OCI-LY1 (cell line): ENCODE results near the gene FHIT.

Source experiments
- H2AFZ ChIP-seq: fragments of 200-600 bp; sonication (generic), shearing (Covaris generic); 2 replicates; pipeline ENCODE4 v1.6.0; 2014; ENCODE audit warnings: antibody characterized with exemption, mild to moderate bottlenecking, low read length
- H3F3A ChIP-seq: fragments of 200-600 bp; sonication (generic), shearing (Covaris generic); 2 replicates; pipeline ENCODE4 v1.6.0; 2014; ENCODE audit warnings: mild to moderate bottlenecking, antibody characterized with exemption, low read length, moderate library complexity; ENCODE audit not compliant: insufficient read depth
- H3K27ac ChIP-seq: fragments of 200-600 bp; sonication (generic); 2 replicates; pipeline ENCODE4 v1.5.1; 2014; ENCODE audit warnings: low read length, mixed run types, mild to moderate bottlenecking, low read depth; ENCODE audit not compliant: poor library complexity, severe bottlenecking
- H3K27me3 ChIP-seq: fragments of 200-600 bp; sonication (generic); 2 replicates; pipeline ENCODE4 v1.6.0; 2014; ENCODE audit warnings: antibody characterized with exemption, mild to moderate bottlenecking, low read length, moderate library complexity; ENCODE audit not compliant: insufficient read depth
- H3K36me3 ChIP-seq: fragments of 200-600 bp; sonication (generic); 2 replicates; pipeline ENCODE4 v1.6.1; 2014; ENCODE audit warnings: mild to moderate bottlenecking, antibody characterized with exemption, low read length, moderate library complexity, mixed read lengths; ENCODE audit not compliant: insufficient read depth
- H3K4me1 ChIP-seq: fragments of 200-600 bp; sonication (generic); 2 replicates; pipeline ENCODE4 v1.5.1; 2014; ENCODE audit warnings: mild to moderate bottlenecking, low read length, moderate library complexity; ENCODE audit not compliant: insufficient read depth, severe bottlenecking
- H3K4me2 ChIP-seq: fragments of 200-600 bp; sonication (generic), shearing (Covaris generic); 2 replicates; pipeline ENCODE4 v1.6.1; 2014; ENCODE audit warnings: low read length
- H3K4me3 ChIP-seq: fragments of 200-600 bp; sonication (generic); 2 replicates; pipeline ENCODE4 v1.5.1; 2014; ENCODE audit warnings: low read length, low read depth, mild to moderate bottlenecking, mixed read lengths; ENCODE audit not compliant: poor library complexity, severe bottlenecking
- H3K79me2 ChIP-seq: fragments of 200-600 bp; shearing (Covaris generic); 2 replicates; pipeline ENCODE4 v1.6.1; 2016; ENCODE audit warnings: mixed run types, low read length, mixed read lengths; ENCODE audit not compliant: insufficient read depth
- H3K9ac ChIP-seq: fragments of 200-600 bp; sonication (generic), shearing (Covaris generic); 2 replicates; pipeline ENCODE4 v1.6.1; 2014; ENCODE audit warnings: mild to moderate bottlenecking, low read length, mixed read lengths
- H3K9me2 ChIP-seq: fragments of 200-600 bp; sonication (generic), shearing (Covaris generic); 2 replicates; pipeline ENCODE4 v1.6.1; 2014; ENCODE audit warnings: low read depth, mild to moderate bottlenecking, low read length, mixed read lengths
- H3K9me3 ChIP-seq: fragments of 200-600 bp; shearing (Covaris generic); 2 replicates; pipeline ENCODE4 v1.6.1; 2014; ENCODE audit warnings: low read length, mixed read lengths
- H4K20me1 ChIP-seq: fragments of 200-600 bp; sonication (generic), shearing (Covaris generic); 2 replicates; pipeline ENCODE4 v1.6.0; 2016; ENCODE audit warnings: mild to moderate bottlenecking, low read length; ENCODE audit not compliant: insufficient read depth
- EZH2 ChIP-seq: fragments of 200-600 bp; sonication (generic), shearing (Covaris generic); IDR thresholded peaks from 2 replicates; pipeline ENCODE4 v1.8.0; 2017; ENCODE audit warnings: borderline replicate concordance, mixed run types, mild to moderate bottlenecking, antibody characterized with exemption, low read length, moderate library complexity, mixed read lengths
- TF ChIP-seq, protein P1 (sequence below): fragments of 200-600 bp; sonication (generic), shearing (Covaris generic); IDR thresholded peaks from 2 replicates; pipeline ENCODE4 v1.5.1; 2017; ENCODE audit warnings: mild to moderate bottlenecking, antibody characterized with exemption, low read length, moderate library complexity, mixed read lengths

FHIT gene

DNA sequence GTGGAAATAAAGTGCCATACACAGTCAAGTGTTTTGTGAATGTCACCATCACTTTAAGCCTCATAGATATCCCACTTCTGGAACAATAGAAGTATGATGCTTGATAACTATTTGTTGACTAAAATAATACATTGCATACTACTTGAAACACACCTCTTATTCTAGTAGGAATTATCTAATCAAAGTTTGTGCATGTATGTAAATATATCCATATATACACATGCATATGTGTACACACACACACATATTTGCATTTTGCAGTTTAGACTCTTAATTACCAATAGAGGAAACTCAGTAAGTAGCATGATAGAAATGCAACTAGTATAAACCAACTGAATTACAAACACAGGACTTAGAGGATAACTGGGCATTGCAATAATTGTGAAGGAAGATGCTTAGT lies 1084.1 kb downstream of the FHIT start:
- no peaks in the 10 kb centered on the region for H3K9me2 ChIP-seq
- H3K4me1 ChIP-seq = no peaks in the 10 kb centered on the region
- no peaks in the 10 kb centered on the region for H3K27me3 ChIP-seq
- no peak overlapping the region for H2AFZ ChIP-seq
- no peak overlapping the region for H3K4me3 ChIP-seq
- H3K9me3 ChIP-seq = no peaks in the 10 kb centered on the region
- no peak overlapping the region for H3K9ac ChIP-seq
- H3K36me3 ChIP-seq = no peaks in the 10 kb centered on the region
- no peaks in the 10 kb centered on the region for H3K79me2 ChIP-seq
- H3K27ac ChIP-seq = no peak overlapping the region
- H4K20me1 ChIP-seq = no peaks in the 10 kb centered on the region
- H3F3A ChIP-seq = no peaks in the 10 kb centered on the region
- no peak for TF ChIP-seq EZH2
- TF ChIP-seq, protein P1, sequence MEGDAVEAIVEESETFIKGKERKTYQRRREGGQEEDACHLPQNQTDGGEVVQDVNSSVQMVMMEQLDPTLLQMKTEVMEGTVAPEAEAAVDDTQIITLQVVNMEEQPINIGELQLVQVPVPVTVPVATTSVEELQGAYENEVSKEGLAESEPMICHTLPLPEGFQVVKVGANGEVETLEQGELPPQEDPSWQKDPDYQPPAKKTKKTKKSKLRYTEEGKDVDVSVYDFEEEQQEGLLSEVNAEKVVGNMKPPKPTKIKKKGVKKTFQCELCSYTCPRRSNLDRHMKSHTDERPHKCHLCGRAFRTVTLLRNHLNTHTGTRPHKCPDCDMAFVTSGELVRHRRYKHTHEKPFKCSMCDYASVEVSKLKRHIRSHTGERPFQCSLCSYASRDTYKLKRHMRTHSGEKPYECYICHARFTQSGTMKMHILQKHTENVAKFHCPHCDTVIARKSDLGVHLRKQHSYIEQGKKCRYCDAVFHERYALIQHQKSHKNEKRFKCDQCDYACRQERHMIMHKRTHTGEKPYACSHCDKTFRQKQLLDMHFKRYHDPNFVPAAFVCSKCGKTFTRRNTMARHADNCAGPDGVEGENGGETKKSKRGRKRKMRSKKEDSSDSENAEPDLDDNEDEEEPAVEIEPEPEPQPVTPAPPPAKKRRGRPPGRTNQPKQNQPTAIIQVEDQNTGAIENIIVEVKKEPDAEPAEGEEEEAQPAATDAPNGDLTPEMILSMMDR = no peak
- no peak overlapping the region for H3K4me2 ChIP-seq

DNA sequence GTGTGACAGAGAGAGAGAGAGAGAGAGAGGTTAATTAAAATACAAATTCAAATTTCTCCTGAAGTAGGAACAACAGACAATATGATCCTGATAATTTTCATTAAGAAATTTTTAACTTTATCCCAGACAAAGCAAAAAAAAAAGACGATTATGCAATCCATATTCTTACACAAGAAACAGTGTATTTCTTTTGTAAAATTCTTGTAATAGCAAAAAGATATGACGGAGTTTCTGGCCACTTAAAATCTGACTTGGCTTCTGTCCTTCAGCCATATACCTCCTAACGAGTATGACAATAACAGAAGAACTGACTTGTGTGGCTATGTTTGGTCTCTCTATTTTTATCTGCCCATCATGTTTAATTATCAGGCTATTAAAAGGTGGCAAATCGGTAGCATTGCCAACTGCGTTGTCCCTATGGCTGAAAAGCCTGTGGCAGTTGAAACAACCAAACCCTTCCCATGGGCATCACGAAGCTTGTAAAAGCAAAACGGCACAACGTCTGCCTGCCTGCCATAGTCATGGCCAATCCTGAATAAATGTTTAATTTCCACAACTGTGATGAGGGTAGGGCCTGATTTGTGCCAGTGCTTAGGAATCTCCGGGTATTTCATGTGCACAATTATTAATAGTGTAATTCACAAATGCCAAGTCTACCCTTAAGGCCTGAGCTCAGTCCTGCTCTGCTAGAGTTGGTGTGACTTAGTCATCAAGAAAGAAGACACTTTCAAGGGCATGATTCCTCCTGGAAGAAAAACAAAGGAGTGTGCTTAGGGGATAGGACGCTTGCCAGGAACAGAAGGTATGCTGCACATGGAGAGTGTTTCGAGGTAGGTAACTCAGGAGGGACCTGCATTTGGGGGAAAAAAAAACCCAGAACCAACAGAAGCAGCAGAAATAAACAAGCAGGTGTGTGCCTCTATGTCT lies 1090.2 kb downstream of the FHIT start:
- Histone ChIP-seq H3K27ac (no peak overlapping the region), H3K36me3 (no peaks in the 10 kb centered on the region), H3F3A (no peaks in the 10 kb centered on the region), H3K27me3 (no peaks in the 10 kb centered on the region), H3K9me3 (no peaks in the 10 kb centered on the region), H4K20me1 (no peaks in the 10 kb centered on the region), H2AFZ (no peak overlapping the region), H3K4me3 (no peak overlapping the region), H3K79me2 (no peaks in the 10 kb centered on the region), H3K9me2 (no peaks in the 10 kb centered on the region), H3K4me1 (no peaks in the 10 kb centered on the region), H3K4me2 (no peak overlapping the region), H3K9ac (no peak overlapping the region)
- TF ChIP-seq EZH2 = no peak
- TF ChIP-seq, protein P1 = no peak

DNA sequence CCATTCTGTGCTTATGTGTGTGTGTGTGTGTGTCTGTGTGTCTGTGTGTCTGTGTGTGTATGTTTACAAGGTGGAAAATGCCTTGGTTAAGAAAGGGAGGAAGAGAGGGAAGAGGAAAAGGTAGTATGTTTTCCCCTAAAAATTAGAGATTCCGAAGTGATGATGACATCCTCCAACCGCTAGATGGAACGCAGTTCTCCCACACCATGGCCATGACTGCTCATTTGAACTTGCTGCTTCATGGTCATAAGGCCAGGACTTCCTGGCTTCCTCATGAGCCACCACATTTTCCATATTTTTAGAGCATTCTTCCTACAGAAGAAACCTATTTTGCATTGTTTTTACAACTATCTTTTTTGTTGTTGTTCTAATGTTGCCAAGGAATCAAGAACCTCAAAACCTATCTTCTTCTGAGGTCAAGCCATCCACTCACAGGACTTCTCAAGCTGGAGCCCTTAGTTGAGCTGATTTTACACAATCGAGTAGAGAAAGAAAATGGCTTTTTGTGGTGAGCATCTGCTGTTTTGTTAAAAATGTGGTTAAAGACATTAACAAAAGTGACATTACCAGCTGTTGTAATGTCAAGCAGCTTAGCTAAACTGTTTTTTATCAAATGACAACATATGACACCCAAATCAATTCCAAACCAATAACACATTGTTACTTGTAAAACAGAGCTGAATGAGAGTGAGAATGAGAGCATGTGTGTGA lies 1091.0 kb downstream of the FHIT start:
- TF ChIP-seq, protein P1 = no peak
- no peak for TF ChIP-seq EZH2
- H3K79me2 ChIP-seq = no peaks in the 10 kb centered on the region
- H3K4me2 ChIP-seq = no peak overlapping the region
- H3K27me3 ChIP-seq = no peaks in the 10 kb centered on the region
- no peak overlapping the region for H2AFZ ChIP-seq
- H3K36me3 ChIP-seq = no peaks in the 10 kb centered on the region
- H4K20me1 ChIP-seq = no peaks in the 10 kb centered on the region
- no peak overlapping the region for H3K27ac ChIP-seq
- H3K9me2 ChIP-seq = no peaks in the 10 kb centered on the region
- H3K4me1 ChIP-seq = no peaks in the 10 kb centered on the region
- H3K9me3 ChIP-seq = no peaks in the 10 kb centered on the region
- H3K4me3 ChIP-seq = no peak overlapping the region
- H3K9ac ChIP-seq = no peak overlapping the region
- no peaks in the 10 kb centered on the region for H3F3A ChIP-seq
